Subcutaneous abdominal adipose tissue (tissue), 5 donors: ENCODE data around the gene ZNF311.
"Not testable (repeated sequence)": the region's sequence is repeated elsewhere in the genome, so short reads cannot be mapped to it uniquely, and the experiment has no call there.

Experiments used
- H3K27ac ChIP-seq: one replicate; pipeline ENCODE4 v1.7.0; 2013; ENCODE audit warnings: low read depth, mild to moderate bottlenecking, inconsistent platforms, low read length, moderate library complexity
- H3K27me3 ChIP-seq, 5 donors: one replicate each; pipeline ENCODE4 v1.7.0; 2013; ENCODE audit warnings: low read length in 5 of 5, inconsistent platforms in 1 of 5; ENCODE audit not compliant: control insufficient read depth in 5 of 5, insufficient read depth in 4 of 5
- H3K36me3 ChIP-seq, 5 donors: one replicate each; pipeline ENCODE4 v1.7.0; 2013; ENCODE audit warnings: low read length in 5 of 5; ENCODE audit not compliant: control insufficient read depth in 5 of 5, insufficient read depth in 5 of 5
- H3K4me1 ChIP-seq, 5 donors: one replicate each; pipeline ENCODE4 v1.7.0; 2013; ENCODE audit warnings: low read length in 5 of 5, mild to moderate bottlenecking in 3 of 5, moderate library complexity in 1 of 5; ENCODE audit not compliant: control insufficient read depth in 5 of 5, insufficient read depth in 5 of 5
- H3K4me3 ChIP-seq, 5 donors: one replicate each; pipeline ENCODE4 v1.7.0; 2013; ENCODE audit warnings: low read length in 5 of 5, low read depth in 1 of 5
- H3K9ac ChIP-seq, 5 donors: one replicate each; pipeline ENCODE4 v1.7.0; 2013; ENCODE audit warnings: low read length in 5 of 5, mild to moderate bottlenecking in 4 of 5, moderate library complexity in 3 of 5
- H3K9me3 ChIP-seq, 5 donors: one replicate each; pipeline ENCODE4 v1.7.0; 2013; ENCODE audit warnings: low read length in 5 of 5; ENCODE audit not compliant: control insufficient read depth in 5 of 5
- donor health status: healthy.
- donor health status: healthy.
- donor health status: healthy.
- donor health status: healthy.
- donor health status: healthy.

ZNF311 gene

GRCh38 chr6:28978133-28978491 is 27.0 kb downstream of the ZNF311 start:
- Histone ChIP-seq H3K27ac (no peak overlapping the region), H3K4me3 (peak overlapping the region in 1 of 5 donors; percentile 52), H3K27me3 (no peaks in the 10 kb centered on the region), H3K9me3 (no peaks in the 10 kb centered on the region), H3K9ac (no peak overlapping the region), H3K36me3 (no peaks in the 10 kb centered on the region), H3K4me1 (peaks cover 0 to 31% (median 22%) of the 10 kb centered on the region in 5 donors)

- H3K4me3 ChIP-seq, result peak overlapping the region in 4 of 5 donors; percentile 48 to 68 (median 58)
Observed at GRCh38 chr6:28977341-28978132, 27.6 kb downstream of the ZNF311 start.

GRCh38 chr6:28976677-28977076 is 28.4 kb downstream of the ZNF311 start:
- Histone ChIP-seq H3K4me3 (peak overlapping the region in 1 of 5 donors; percentile 68), H3K27me3 (no peaks in the 10 kb centered on the region), H3K9me3 (no peaks in the 10 kb centered on the region), H3K27ac (no peak overlapping the region), H3K4me1 (peaks cover 0 to 23% (median 16%) of the 10 kb centered on the region in 5 donors), H3K9ac (no peak overlapping the region), H3K36me3 (no peaks in the 10 kb centered on the region)

More at GRCh38 chr6:28977341-28978132, 27.6 kb downstream of the ZNF311 start:
- no peaks in the 10 kb centered on the region for H3K36me3 ChIP-seq
- peaks cover 0 to 25% (median 17%) of the 10 kb centered on the region in 5 donors for H3K4me1 ChIP-seq
- no peak overlapping the region for H3K27ac ChIP-seq
- H3K27me3 ChIP-seq, result no peaks in the 10 kb centered on the region
- no peaks in the 10 kb centered on the region for H3K9me3 ChIP-seq
- peak overlapping the region in 2 of 5 donors; percentile 26 to 34 for H3K9ac ChIP-seq

GRCh38 chr6:28974505-28974904 is 30.6 kb downstream of the ZNF311 start:
- H3K4me3 ChIP-seq, result no peak overlapping the region
- peaks cover 0 to 11% (median 6%) of the 10 kb centered on the region in 5 donors for H3K4me1 ChIP-seq
- no peaks in the 10 kb centered on the region for H3K27me3 ChIP-seq

GRCh38 chr6:28970056-28970455 is 35.1 kb downstream of the ZNF311 start:
- H3K36me3 ChIP-seq, H3K27ac ChIP-seq, H3K9ac ChIP-seq, H3K4me3 ChIP-seq, H3K27me3 ChIP-seq, H3K4me1 ChIP-seq: not testable (repeated sequence)
- peaks cover 0 to 12% (median 3%) of the 10 kb centered on the region in 5 donors for H3K9me3 ChIP-seq

More at GRCh38 chr6:28974505-28974904, 30.6 kb downstream of the ZNF311 start:
- peaks cover 0 to 2% (median 0%) of the 10 kb centered on the region in 5 donors for H3K9me3 ChIP-seq
- H3K9ac ChIP-seq, result no peak overlapping the region
- no peaks in the 10 kb centered on the region for H3K36me3 ChIP-seq
- H3K27ac ChIP-seq, result no peak overlapping the region

GRCh38 chr6:28969129-28969528 is 36.0 kb downstream of the ZNF311 start:
- Histone ChIP-seq H3K27me3 (no peaks in the 10 kb centered on the region), H3K36me3 (no peaks in the 10 kb centered on the region), H3K9ac (no peak overlapping the region), H3K4me3 (no peak overlapping the region), H3K4me1 (no peaks in the 10 kb centered on the region), H3K27ac (no peak overlapping the region), H3K9me3 (peaks cover 0 to 12% (median 3%) of the 10 kb centered on the region in 5 donors)

- no peaks in the 10 kb centered on the region for H3K36me3 ChIP-seq
- H3K9me3 ChIP-seq, result peaks cover 0 to 12% (median 3%) of the 10 kb centered on the region in 5 donors
- no peaks in the 10 kb centered on the region for H3K27me3 ChIP-seq
- H3K4me1 ChIP-seq, result no peaks in the 10 kb centered on the region
- H3K27ac ChIP-seq, result no peak overlapping the region
- H3K9ac ChIP-seq, result no peak overlapping the region
- H3K4me3 ChIP-seq, result no peak overlapping the region
Observed at GRCh38 chr6:28968476-28968875, 36.6 kb downstream of the ZNF311 start.

- no peak overlapping the region for H3K9ac ChIP-seq
- peaks cover 0 to 3% (median 0%) of the 10 kb centered on the region in 5 donors for H3K27me3 ChIP-seq
- no peaks in the 10 kb centered on the region for H3K36me3 ChIP-seq
- no peak overlapping the region for H3K27ac ChIP-seq
- peaks cover 0 to 12% (median 3%) of the 10 kb centered on the region in 5 donors for H3K9me3 ChIP-seq
- no peaks in the 10 kb centered on the region for H3K4me1 ChIP-seq
- H3K4me3 ChIP-seq, result no peak overlapping the region
Observed at GRCh38 chr6:28965706-28966105, 39.4 kb downstream of the ZNF311 start.

GRCh38 chr6:28960846-28961500 is 44.1 kb downstream of the ZNF311 start:
- H3K4me1 ChIP-seq, result no peaks in the 10 kb centered on the region
- no peak overlapping the region for H3K27ac ChIP-seq
- no peak overlapping the region for H3K9ac ChIP-seq
- peaks cover 0 to 3% (median 0%) of the 10 kb centered on the region in 5 donors for H3K27me3 ChIP-seq
- H3K4me3 ChIP-seq, result no peak overlapping the region
- H3K36me3 ChIP-seq, result no peaks in the 10 kb centered on the region
- H3K9me3 ChIP-seq, result no peaks in the 10 kb centered on the region

GRCh38 chr6:28958561-28959243 is 46.4 kb downstream of the ZNF311 start:
- H3K9ac ChIP-seq, H3K4me3 ChIP-seq, H3K36me3 ChIP-seq, H3K27ac ChIP-seq, H3K4me1 ChIP-seq, H3K9me3 ChIP-seq, H3K27me3 ChIP-seq: not testable (repeated sequence)
